ENCODE results near the gene GRK4.

The GRK4 gene

GRCh38 chr4:3022112-3022511 is 58.7 kb downstream of the GRK4 start:
- no peak overlapping the region for H3K4me2 ChIP-seq (ENCODE audit: low read length)
- no peaks in the 10 kb centered on the region for H3K9me3 ChIP-seq (ENCODE audit: control insufficient read depth, low read length)
- H2AFZ ChIP-seq = no peak overlapping the region
- no peaks in the 10 kb centered on the region for H3K4me1 ChIP-seq
- no peak for TF ChIP-seq CTCF (IDR thresholded peaks at IDR 0.05)
- H3K79me2 ChIP-seq = no peaks in the 10 kb centered on the region
- no peak overlapping the region for H3K9ac ChIP-seq
- H3K27ac ChIP-seq = no peak overlapping the region
- H3K27me3 ChIP-seq (ENCODE audit: control insufficient read depth, insufficient read depth, low read length) = no peaks in the 10 kb centered on the region
- H3K4me3 ChIP-seq (ENCODE audit: low read depth, low read length) = no peak overlapping the region
- H3K36me3 ChIP-seq (ENCODE audit: control insufficient read depth, insufficient read depth, low read length) = no peaks in the 10 kb centered on the region

GRCh38 chr4:3022651-3023050 is 59.3 kb downstream of the GRK4 start:
- H3K27me3 ChIP-seq (ENCODE audit: control insufficient read depth, insufficient read depth, low read length) = no peaks in the 10 kb centered on the region
- no peaks in the 10 kb centered on the region for H3K36me3 ChIP-seq (ENCODE audit: control insufficient read depth, insufficient read depth, low read length)
- TF ChIP-seq CTCF (IDR thresholded peaks at IDR 0.05) = no peak
- no peaks in the 10 kb centered on the region for H3K79me2 ChIP-seq
- no peak overlapping the region for H3K9ac ChIP-seq
- H3K9me3 ChIP-seq (ENCODE audit: control insufficient read depth, low read length) = no peaks in the 10 kb centered on the region
- no peak overlapping the region for H3K27ac ChIP-seq
- no peak overlapping the region for H3K4me3 ChIP-seq (ENCODE audit: low read depth, low read length)
- H3K4me1 ChIP-seq = no peaks in the 10 kb centered on the region
- H3K4me2 ChIP-seq (ENCODE audit: low read length) = no peak overlapping the region
- H2AFZ ChIP-seq = no peak overlapping the region

- Histone ChIP-seq H3K27ac (no peak overlapping the region), H3K4me1 (no peaks in the 10 kb centered on the region), H3K79me2 (no peaks in the 10 kb centered on the region), H3K9ac (no peak overlapping the region), H3K4me3 (ENCODE audit: low read depth, low read length) (no peak overlapping the region), H3K36me3 (ENCODE audit: control insufficient read depth, insufficient read depth, low read length) (no peaks in the 10 kb centered on the region), H3K27me3 (ENCODE audit: control insufficient read depth, insufficient read depth, low read length) (no peaks in the 10 kb centered on the region), H2AFZ (no peak overlapping the region), H3K9me3 (ENCODE audit: control insufficient read depth, low read length) (no peaks in the 10 kb centered on the region), H3K4me2 (ENCODE audit: low read length) (no peak overlapping the region)
- TF ChIP-seq CTCF (IDR thresholded peaks at IDR 0.05) = no peak
Observed at GRCh38 chr4:3025881-3026280, 62.5 kb downstream of the GRK4 start.

- no peak overlapping the region for H3K4me2 ChIP-seq (ENCODE audit: low read length)
- H2AFZ ChIP-seq = no peak overlapping the region
- no peaks in the 10 kb centered on the region for H3K27me3 ChIP-seq (ENCODE audit: control insufficient read depth, insufficient read depth, low read length)
- no peaks in the 10 kb centered on the region for H3K4me1 ChIP-seq
- TF ChIP-seq CTCF (IDR thresholded peaks at IDR 0.05) = no peak
- no peak overlapping the region for H3K4me3 ChIP-seq (ENCODE audit: low read depth, low read length)
- H3K36me3 ChIP-seq (ENCODE audit: control insufficient read depth, insufficient read depth, low read length) = no peaks in the 10 kb centered on the region
- no peak overlapping the region for H3K27ac ChIP-seq
- H3K79me2 ChIP-seq = no peaks in the 10 kb centered on the region
- no peaks in the 10 kb centered on the region for H3K9me3 ChIP-seq (ENCODE audit: control insufficient read depth, low read length)
- no peak overlapping the region for H3K9ac ChIP-seq
Observed at GRCh38 chr4:3026540-3026939, 63.2 kb downstream of the GRK4 start.

- Histone ChIP-seq H3K36me3 (ENCODE audit: control insufficient read depth, insufficient read depth, low read length) (no peaks in the 10 kb centered on the region), H3K4me2 (ENCODE audit: low read length) (no peak overlapping the region), H3K27ac (no peak overlapping the region), H3K4me1 (no peaks in the 10 kb centered on the region), H3K9me3 (ENCODE audit: control insufficient read depth, low read length) (no peaks in the 10 kb centered on the region), H3K9ac (no peak overlapping the region), H2AFZ (no peak overlapping the region), H3K4me3 (ENCODE audit: low read depth, low read length) (no peak overlapping the region), H3K27me3 (ENCODE audit: control insufficient read depth, insufficient read depth, low read length) (no peaks in the 10 kb centered on the region), H3K79me2 (no peaks in the 10 kb centered on the region)
- TF ChIP-seq CTCF (IDR thresholded peaks at IDR 0.05) = no peak
Observed at GRCh38 chr4:3029464-3029863, 66.1 kb downstream of the GRK4 start.
